Stimulated activated naive CD8-positive, alpha-beta T cell treated with anti-CD3 and anti-CD28 coated beads, Interleukin-15, Interleukin-2, amounts not matched to agents 100 U/mL and 50 U/mL, for 24 hours (primary cell): ENCODE results near the gene ANKRD10.
A peak's percentile ranks its signal among the peaks of the same experiment; 100 is the strongest.
"Not testable (repeated sequence)": the region's sequence is repeated elsewhere in the genome, so short reads cannot be mapped to it uniquely, and the experiment has no call there.

Experiments
- ATAC-seq: fragments of 150-1000 bp; cut with Tn5 transposase; one replicate; pipeline ENCODE4 v1.10.0; 2021
- DNase-seq: peaks from one replicate; pipeline ENCODE4 v3.0.0; 2021

ANKRD10 gene

DNA sequence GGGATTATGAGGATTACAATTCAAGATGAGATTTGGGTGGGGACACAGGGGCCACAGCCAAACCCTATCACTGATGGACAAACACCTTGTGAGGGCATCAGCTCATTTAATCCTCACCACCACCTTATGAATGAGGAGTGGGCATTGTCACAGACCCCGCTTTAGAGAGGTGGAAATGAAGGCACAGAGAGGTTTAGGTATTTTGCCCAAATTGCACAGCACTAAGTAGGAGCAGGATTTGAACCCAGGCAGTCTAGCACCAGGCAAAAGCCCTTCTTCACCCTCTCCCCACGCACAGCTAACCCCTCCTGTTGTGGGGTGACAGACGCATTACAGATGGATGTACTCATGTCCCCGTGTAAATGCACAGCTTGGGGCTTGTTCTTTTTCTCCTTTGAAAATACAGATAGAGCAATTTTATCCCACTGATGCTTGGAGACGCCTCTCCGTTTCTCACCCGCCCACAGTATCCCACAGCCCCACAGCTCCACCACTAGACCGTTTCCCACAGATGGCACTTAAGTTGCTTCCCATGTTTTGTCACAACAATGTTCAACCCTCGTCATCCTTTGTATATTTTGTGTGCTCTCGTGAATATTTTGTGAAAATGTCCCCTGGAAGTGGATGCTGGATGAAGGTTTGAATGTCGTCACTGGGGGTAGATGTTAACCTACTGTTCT is 48.2 kb downstream of the ANKRD10 start:
- ATAC-seq (no peak), DNase-seq (no peak)

DNA sequence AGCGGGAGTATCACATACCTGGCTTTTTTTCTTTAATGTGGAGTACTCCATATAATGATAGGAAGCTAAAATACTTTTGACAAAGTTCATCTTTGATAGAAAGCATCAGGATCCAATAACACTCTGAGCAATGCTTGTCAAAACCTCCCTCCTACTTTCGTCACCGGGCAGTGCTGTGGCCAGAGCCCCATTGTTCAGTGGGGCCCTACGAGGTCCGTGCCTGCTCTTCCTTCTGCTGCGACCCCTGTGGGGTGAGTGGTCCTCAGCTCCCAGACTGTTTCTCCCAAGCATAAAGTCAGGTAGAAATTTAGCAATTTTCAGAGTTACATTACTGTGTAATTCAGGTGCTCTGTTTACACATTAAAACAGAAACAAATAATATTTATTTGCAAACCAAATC is 51.2 kb downstream of the ANKRD10 start:
- no peak for ATAC-seq
- no peak for DNase-seq

DNA sequence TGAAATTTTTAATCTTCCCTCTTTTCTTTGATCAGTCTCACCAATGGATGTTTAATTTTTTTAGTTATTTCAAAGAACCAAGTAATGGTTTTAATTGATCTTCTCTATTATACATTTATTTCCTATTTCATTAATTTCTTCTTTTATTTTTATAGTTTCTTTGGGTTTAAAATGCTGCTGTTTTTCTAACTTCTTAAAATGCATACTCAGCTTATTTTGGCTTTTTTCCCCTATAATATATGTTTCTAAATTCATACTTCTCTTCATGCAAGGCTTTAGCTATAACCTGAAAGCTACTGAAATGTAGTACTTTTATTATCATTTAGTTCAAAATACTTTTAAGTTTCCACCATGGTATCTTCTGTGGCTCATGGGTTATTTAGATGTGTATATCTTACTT is 53.9 kb downstream of the ANKRD10 start:
- ATAC-seq (no peak), DNase-seq (no peak)

- ATAC-seq = peak; percentile 57
Measured at GRCh38 chr13:110856942-110857835, 57.7 kb downstream of the ANKRD10 start.

DNA sequence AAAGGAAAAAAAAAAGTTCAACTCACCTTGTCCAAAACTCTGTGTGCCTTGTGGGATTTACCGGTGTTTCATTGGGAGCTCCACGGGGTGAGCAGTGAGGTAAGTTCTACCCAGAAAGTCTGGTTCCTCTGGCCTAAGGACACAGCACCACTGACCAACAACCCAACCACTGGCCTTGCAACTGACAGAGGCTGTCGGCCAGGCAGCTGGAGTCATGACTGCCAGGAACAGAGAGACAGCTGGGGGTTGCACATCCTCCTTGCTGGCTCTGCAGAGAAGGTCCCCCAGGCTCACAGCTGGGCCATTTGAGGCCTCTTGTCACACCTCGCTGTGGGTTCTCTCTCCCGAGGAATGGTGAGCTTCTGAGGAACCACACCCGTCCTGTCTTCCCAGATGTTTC is 59.5 kb downstream of the ANKRD10 start:
- no peak for DNase-seq
- ATAC-seq = no peak

More at GRCh38 chr13:110856942-110857835, 57.7 kb downstream of the ANKRD10 start:
- no peak for DNase-seq

DNA sequence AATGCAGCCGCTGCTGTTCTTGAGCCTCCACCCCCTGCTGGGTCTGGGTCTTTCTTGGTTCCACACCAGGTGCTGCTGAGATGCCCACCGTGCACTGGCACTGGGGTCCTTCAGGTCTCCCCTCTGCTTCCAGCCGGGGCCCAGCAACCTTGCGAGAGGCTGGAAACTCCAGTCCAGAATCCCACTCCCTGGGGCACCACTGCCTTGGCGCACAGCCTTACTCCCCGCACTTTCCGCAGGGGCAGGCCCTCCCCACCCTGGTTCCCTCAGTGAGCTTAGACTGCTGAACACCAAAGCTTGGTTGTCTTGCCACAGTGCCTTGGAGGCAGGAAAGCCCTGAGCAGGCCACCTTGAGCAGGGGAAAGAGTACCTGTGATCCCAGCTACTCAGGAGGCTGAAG is 60.0 kb downstream of the ANKRD10 start:
- DNase-seq (no peak), ATAC-seq (no peak)

- DNase-seq (no peak), ATAC-seq (no peak)
Measured at GRCh38 chr13:110853235-110853721, 61.6 kb downstream of the ANKRD10 start.

DNA sequence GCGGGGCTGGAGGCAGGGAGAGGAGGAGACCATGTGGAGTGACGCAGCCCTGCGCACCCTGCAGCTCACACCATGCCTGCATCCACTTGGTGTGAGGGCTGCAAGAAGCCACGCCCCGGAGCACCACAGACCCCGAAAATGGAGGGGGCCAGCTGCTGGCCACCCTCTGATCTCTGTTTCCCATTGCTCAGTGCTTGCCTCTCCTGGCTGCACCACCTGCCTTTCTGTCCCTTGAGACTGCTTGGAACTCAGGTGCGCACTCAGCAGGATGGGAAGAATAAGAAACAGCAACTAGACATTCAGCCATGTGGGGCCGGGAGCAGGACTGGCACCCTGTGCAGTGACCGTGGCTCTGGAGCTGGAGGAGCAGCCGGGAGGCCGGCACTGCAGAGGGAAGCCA is 64.0 kb downstream of the ANKRD10 start:
- ATAC-seq = no peak
- no peak for DNase-seq

GRCh38 chr13:110850006-110850405 is 64.9 kb downstream of the ANKRD10 start:
- ATAC-seq (no peak), DNase-seq (no peak)

- DNase-seq (no peak), ATAC-seq (no peak)
Measured at GRCh38 chr13:110845520-110845919, 69.3 kb downstream of the ANKRD10 start.

- DNase-seq = no peak
- no peak for ATAC-seq
Measured at GRCh38 chr13:110841846-110842245, 73.0 kb downstream of the ANKRD10 start.

GRCh38 chr13:110841406-110841805 is 73.5 kb downstream of the ANKRD10 start:
- no peak for ATAC-seq
- no peak for DNase-seq

GRCh38 chr13:110838867-110839538 is 75.9 kb downstream of the ANKRD10 start:
- ATAC-seq = no peak
- DNase-seq = no peak

- ATAC-seq (no peak), DNase-seq (no peak)
Measured at GRCh38 chr13:110838116-110838515, 76.8 kb downstream of the ANKRD10 start.

DNA sequence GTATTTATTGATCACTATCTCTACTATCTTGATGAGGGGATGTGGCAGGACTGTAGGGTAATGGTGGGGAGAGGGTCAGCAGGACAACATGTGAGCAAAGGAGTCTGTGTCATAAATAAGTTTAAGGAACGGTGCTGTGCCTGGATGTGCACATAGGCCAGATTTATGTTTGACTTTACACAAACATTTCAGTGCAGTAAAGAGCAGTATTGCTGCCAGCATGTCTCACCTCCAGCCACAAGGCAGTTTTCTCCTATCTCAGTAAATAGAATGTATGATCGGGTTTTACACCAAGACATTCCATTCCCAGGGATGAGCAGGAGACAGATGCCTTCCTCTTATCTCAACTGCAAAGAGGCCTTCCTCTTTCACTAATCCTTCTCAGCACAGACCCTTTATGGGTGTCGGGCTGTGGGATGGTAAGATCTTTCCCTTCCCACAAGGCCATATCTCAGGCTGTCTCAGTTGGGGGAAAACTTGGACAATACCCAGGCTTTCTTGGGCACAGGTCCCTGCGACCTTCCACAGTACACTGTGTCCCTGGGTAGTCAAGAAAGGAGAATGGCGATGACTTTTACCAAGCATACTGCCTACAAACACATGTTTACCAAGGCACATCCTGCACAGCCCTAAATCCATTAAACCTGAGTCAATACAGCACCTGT is 77.3 kb downstream of the ANKRD10 start:
- DNase-seq = not testable (repeated sequence)

DNA sequence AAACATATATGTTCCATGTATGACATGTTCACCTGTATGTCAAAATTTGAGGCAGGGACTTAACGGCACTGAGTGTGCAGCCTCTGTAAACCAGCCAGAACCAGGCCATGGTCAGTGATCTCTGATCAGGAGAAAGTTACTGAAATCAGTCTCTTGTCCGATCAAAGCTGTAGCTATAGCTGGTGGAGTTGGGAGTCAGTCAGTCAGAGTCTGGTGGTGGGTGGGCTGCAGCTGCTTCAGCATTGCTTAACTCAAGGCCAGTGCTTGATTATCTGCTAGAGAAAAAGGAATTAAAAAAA is 78.3 kb downstream of the ANKRD10 start:
- no peak for ATAC-seq
- DNase-seq = no peak

More for the DNA sequence above, 77.3 kb downstream of the ANKRD10 start:
- ATAC-seq = not testable (repeated sequence)

DNA sequence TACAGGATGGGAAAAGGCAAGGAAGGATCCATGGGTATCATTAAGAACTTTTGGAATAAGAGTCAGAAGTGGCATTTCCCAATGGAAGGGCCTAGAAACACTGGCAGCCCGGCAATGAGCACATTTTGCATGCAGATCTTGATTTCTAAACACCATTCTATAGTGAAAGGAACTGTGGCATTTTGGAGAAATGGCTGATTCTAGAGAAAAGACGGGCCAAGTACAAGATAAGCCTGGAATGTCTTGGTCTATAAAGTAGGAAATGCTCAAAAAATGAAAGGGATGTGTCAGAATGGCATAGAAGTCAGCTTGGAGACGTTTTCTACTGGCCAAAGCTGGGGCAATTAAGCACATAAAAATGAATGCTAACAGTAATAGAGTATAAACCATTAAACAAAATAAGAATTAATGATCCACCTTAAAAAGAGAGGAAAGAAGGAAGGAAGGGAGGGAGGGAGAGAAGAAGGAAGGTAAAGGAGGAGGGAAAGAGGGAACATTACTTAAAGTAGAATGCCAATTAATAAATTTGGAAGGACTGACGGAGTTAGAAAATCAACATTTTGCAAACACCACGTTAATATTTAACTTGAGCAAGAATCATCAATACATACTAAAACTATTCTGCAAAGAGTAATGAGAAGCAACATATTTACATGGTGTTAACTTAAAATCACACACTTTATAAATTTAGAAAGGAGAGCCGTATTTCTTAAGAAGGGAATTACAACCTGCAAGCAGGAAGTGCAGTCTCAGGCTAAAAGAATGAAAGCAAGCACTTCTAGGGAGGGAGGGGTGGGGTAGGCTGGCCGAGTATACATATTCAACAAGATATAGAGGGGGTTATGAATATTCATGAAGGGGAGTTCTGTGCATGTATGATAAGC is 78.9 kb downstream of the ANKRD10 start:
- DNase-seq (no peak), ATAC-seq (no peak)

- DNase-seq (no peak), ATAC-seq (no peak)
Measured at GRCh38 chr13:110834572-110834971, 80.3 kb downstream of the ANKRD10 start.

DNA sequence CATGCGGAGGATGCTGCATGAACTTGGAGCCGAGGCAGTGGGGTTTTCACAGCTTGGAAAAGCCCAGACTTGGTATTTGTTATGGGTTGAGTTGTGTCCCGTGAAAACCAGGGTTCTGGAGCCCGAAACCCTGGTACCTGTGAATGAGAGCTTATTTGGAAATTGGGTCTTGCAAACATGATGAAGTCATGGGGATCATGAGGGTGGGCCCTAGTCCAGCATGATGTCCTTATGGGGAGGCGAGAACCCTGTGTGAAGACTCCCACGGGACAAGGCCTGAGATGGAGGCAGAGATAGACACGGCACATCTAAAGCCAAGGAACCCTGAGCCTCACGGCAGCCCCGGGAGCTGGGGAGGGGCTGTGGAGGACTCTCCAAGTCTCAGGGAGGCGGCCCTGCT is 82.3 kb downstream of the ANKRD10 start:
- DNase-seq (no peak), ATAC-seq (no peak)

DNA sequence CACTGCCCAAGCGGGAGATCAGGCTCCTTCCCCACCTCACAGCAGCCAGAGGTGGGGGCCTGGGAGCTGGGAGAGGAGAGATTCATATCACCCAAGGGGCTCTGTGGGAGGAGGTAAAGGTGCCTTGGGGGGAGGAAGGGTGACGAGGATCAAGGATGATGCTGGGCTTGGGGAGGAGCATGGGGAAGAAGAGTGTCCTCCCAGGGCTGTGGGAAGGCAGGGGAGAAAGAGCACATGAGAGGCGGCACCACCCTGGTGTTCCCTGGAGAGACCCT is 82.7 kb downstream of the ANKRD10 start:
- DNase-seq (no peak), ATAC-seq (no peak)

DNA sequence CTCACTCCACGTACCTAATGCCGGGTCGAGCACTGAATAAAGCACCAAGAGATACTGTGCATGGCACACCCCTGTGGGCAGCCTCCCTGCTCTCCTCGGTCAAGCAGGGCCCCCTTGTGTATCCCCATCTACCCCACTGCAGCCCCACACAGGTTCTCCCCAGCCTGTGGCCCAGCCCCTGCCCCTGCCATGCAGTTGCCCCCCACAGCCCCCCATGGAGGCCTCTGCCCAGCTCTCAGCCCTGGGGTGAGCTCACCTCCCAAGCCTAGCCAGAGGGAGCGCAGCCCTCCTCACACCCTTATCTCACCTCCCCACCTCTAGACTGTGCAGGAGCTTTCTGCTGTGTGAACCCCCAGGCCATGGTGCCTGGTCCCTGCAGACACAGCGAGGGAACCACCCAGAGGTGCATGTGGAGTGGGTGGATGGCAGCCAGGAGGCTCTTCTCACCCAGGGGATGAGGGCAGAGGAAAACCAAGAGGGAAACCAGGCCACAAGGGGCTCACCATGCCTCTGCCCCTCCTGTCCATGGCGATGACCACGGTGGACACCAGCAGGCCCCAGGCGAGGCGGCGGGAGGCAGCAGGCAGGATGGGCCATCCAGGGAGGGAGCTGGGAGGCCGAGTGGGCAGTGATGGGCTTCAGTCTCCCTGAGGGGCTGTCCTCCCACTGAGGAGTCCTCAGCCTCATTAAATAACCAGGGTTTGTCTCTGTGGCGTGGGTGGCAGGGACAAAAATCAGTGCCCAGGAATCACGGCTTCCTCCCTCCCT is 83.2 kb downstream of the ANKRD10 start:
- DNase-seq = no peak
- ATAC-seq = peak; percentile 29
